HG02973 (cell line): ENCODE results near the gene NPIPA7.
"Not testable (repeated sequence)": the region's sequence is repeated elsewhere in the genome, so short reads cannot be mapped to it uniquely, and the experiment has no call there.

ENCODE experiments used
- ATAC-seq: cut with Tn5 transposase; IDR thresholded peaks from one replicate; pipeline ENCODE4 v1.9.1; 2021; ENCODE audit warnings: moderate library complexity; ENCODE audit not compliant: unreplicated experiment

The NPIPA7 gene

DNA sequence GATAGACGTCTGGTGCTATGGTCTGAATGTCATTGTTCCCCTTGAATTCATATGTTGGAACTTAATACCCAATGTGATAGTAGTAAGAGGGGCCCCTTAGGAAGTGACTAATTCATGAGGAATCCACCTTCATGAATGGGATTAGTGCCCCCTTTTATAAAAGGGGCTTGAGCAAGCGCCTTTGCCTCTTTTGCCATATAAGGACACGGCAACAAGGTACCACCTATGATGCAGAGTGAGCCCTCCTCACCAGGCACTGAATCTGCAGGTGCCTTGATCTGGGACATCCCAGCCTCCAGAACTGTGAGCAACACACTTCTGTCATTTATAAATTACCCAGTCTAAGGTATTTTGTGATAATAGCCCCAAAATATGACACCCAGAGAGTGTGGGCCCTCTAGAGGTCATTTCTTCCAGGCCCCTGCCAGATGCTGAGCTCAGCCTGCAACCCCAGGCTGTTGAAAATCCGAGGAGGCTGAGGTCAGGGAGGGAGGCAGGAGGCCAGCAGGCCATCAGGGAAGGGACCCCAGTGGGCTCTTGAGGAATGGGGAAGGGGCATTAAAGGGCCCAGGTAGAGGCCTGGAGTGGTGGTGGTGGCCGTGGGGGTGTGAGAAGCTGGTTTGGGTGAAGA lies 39.1 kb downstream of the NPIPA7 start:
- ATAC-seq = not testable (repeated sequence)

DNA sequence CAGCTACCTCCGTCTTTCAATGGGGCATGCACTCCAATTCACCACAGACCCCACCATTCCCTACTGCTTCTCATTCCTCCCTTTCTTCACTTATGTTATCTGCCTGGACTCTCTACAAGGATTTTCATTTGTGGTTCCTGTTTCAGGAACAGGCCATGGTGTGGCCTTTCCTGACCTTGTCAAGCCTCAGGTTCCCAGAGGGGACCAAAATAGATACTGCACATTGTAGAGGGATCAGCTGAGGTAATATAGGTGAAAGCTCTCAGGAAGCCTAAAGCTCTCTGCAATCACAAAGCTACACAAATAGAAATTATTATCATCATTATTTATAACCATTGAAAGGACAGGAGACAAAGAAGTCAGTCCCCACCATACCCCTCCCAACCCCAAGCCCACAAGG lies 41.6 kb downstream of the NPIPA7 start:
- not testable (repeated sequence) for ATAC-seq

DNA sequence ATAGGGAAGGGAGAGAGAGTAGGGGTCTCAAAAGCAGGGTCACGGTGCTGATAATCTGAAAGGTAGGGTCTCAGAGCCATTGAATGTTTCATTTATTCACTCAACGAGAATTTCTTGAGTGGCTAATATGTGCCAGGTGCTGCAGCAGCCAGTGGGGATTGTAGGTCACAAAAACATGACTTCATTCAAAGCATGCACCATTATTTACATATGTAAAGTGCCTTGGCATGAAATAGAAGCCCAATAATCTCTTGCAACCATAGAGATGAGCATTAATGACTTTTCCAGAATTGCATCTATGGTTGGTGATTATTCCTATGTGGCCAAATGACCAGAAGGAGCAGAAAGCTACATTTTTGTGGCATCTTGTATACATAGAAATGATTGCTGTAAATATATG lies 46.2 kb downstream of the NPIPA7 start:
- ATAC-seq = not testable (repeated sequence)

DNA sequence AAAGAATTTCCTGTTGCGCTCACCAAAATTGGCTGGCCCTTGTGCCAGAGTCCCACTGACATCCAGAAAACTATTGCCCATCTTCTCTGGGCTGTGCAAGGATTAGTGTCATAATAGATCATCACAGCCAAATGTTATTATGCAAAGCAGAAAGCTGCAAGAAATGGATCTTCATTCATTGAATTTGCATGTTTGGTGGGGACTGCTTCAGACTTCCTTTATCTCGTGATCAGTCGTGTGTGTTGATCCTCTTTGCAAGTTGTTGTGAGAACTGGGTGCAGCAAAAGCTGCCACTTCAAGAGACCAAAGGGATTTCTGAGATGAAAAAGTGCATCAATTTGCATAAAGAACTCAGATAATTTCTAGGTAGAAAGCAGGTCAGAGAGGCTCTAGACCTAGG lies 52.2 kb downstream of the NPIPA7 start:
- not testable (repeated sequence) for ATAC-seq

DNA sequence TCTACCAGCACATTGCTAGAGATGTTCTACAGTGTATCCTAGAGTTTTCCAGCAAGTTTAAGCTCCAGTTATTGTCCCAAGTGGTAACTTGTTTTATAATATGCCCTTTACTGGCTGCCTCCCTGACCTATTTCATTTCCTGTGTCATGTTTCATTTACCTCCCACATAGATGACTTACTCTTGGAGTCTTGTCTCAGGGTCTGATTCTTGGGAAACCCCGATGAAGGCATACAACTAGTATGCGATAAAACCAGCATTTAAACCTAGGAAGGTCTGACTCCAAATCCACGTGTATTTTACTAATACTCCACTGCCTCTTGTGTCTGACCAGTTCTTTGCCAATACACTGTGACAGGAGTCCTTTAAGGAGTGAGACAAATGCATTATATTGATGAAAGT lies 55.8 kb downstream of the NPIPA7 start:
- ATAC-seq = not testable (repeated sequence)

DNA sequence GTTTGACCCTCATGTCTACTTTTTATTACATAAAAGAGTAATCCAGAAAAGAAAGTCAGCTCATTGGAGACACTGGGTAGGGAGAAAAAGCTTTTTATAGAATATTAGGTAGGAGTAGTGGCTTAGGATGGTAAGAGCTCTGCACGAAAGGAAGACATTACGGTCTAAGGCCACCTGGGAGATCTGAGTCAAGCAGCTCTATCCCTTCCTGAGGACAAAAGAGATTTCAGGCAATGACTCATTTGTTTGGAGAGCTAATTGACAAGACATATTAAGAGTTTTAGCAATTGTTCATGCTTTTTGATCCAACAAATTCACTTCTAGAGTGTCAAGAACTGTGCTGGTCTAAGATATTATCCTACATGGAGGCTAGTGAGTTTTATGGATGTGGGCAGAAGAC lies 62.5 kb downstream of the NPIPA7 start:
- not testable (repeated sequence) for ATAC-seq
